WTC11 (cell line): ENCODE results near the gene MKX. TPM values are rescaled to one million over a fixed set of nuclear protein-coding genes. Genes with fewer than 3 reads are reported as not detected.

Experiments used
- ATAC-seq: fragments of 200-7000 bp; cut with Tn5 transposase; 2 replicates; pipeline ENCODE4 v1.10.0; 2021; ENCODE audit warnings: mild to moderate bottlenecking, moderate library complexity
- CTCF ChIA-PET: fragments of 300-600 bp; sonication (Branson Sonifier 250); formaldehyde crosslinking; loops from one replicate; lab custom pipeline; 2021; ENCODE audit warnings: antibody characterized with exemption; lab: Charles Lee
- POLR2A ChIA-PET: fragments of 350-600 bp; sonication (Branson Sonifier 250); formaldehyde crosslinking; loops from one replicate; lab custom pipeline; 2021; ENCODE audit warnings: antibody characterized with exemption; lab: Charles Lee
- DNase-seq: peaks from one replicate; pipeline ENCODE4 v3.0.0; 2021; ENCODE audit warnings: low spot score
- H3K27ac Mint-ChIP-seq: 2 replicates; pipeline ENCODE4 v1.8.0; 2021; ENCODE audit warnings: mixed read lengths
- H3K27me3 Mint-ChIP-seq: 2 replicates; pipeline ENCODE4 v1.8.0; 2021; ENCODE audit warnings: low read depth, mild to moderate bottlenecking, moderate library complexity, mixed read lengths
- H3K36me3 Mint-ChIP-seq: 2 replicates; pipeline ENCODE4 v1.8.0; 2021; ENCODE audit warnings: mixed read lengths
- H3K4me1 Mint-ChIP-seq: 2 replicates; pipeline ENCODE4 v1.8.0; 2022; ENCODE audit warnings: mixed read lengths
- H3K4me3 Mint-ChIP-seq: 2 replicates; pipeline ENCODE4 v1.8.0; 2021; ENCODE audit warnings: mild to moderate bottlenecking, moderate library complexity, mixed read lengths
- H3K9me3 Mint-ChIP-seq: 2 replicates; pipeline ENCODE4 v1.8.0; 2021; ENCODE audit warnings: mixed read lengths
- NR2C2 ChIP-seq: sonication (generic); formaldehyde crosslinking; IDR thresholded peaks from 2 replicates; pipeline ENCODE4 v1.8.0; 2022; ENCODE audit warnings: mild to moderate bottlenecking, missing genetic modification reagents
- OVOL2 ChIP-seq: fragments of 250-450 bp; sonication (Bioruptor Pico); IDR thresholded peaks from 2 replicates; pipeline ENCODE4 v1.9.0; 2021; ENCODE audit warnings: mild to moderate bottlenecking, borderline replicate concordance
- RELA ChIP-seq: sonication (generic); formaldehyde crosslinking; IDR thresholded peaks from 2 replicates; pipeline ENCODE4 v1.8.1; 2022; ENCODE audit warnings: missing genetic modification reagents, mild to moderate bottlenecking, borderline replicate concordance
- SMAD3 ChIP-seq: sonication (generic); formaldehyde crosslinking; IDR thresholded peaks from 2 replicates; pipeline ENCODE4 v1.8.0; 2022; ENCODE audit warnings: missing genetic modification reagents, mild to moderate bottlenecking, borderline replicate concordance
- total RNA-seq: library from RNA; stranded (reverse); gene quantifications from 3 replicates; pipeline ENCODE4 v1.2.3, GENCODE V29; 2021
- TF ChIP-seq, protein P1 (sequence below): sonication (generic); formaldehyde crosslinking; IDR thresholded peaks from 2 replicates; pipeline ENCODE4 v1.8.1; 2023; ENCODE audit warnings: mild to moderate bottlenecking, missing genetic modification reagents, moderate library complexity

Gene MKX
- total RNA-seq, 1 experiment from 2014 or later, result 1.2 TPM

DNA sequence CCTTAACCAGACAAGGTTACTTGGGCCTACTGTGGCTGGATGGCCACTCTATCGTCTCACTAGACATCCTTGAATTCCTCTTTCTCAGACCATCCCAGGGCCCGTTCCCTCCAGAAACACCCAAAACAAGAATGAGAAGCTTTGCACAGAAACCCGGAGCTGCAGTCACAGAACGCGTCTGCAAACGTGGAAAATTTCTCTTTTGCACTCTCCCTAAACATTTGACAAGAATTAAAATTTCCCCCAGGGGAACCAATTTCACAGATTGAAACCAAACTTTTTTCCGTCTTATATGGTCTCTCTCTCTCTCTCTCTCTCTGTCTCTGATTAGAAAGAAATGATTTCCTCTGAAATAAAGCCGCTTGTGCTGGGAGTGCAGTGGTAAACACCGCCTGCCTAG is 120.7 kb downstream of the MKX start:
- POLR2A ChIA-PET, result no interaction called here
- CTCF ChIA-PET, result no interaction called here
- no peak overlapping the region for H3K27ac Mint-ChIP-seq
- DNase-seq, result no peak
- H3K36me3 Mint-ChIP-seq, result no peaks in the 10 kb centered on the region
- peak overlapping the region; percentile 58 for H3K4me3 Mint-ChIP-seq
- peaks cover 2% of the 10 kb centered on the region for H3K9me3 Mint-ChIP-seq
- TF ChIP-seq SMAD3 (CRISPR knock-in tag) (no peak), OVOL2 (CRISPR knock-in tag) (no peak), RELA (no peak), NR2C2 (CRISPR knock-in tag) (no peak)
- TF ChIP-seq, protein P1, sequence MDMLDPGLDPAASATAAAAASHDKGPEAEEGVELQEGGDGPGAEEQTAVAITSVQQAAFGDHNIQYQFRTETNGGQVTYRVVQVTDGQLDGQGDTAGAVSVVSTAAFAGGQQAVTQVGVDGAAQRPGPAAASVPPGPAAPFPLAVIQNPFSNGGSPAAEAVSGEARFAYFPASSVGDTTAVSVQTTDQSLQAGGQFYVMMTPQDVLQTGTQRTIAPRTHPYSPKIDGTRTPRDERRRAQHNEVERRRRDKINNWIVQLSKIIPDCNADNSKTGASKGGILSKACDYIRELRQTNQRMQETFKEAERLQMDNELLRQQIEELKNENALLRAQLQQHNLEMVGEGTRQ (CRISPR knock-in tag), result no peak
- ATAC-seq, result peak; percentile 32; the same call in 1 of the 2 replicates
- H3K4me1 Mint-ChIP-seq, result peaks cover 34% of the 10 kb centered on the region
- no peaks in the 10 kb centered on the region for H3K27me3 Mint-ChIP-seq

Other genes starting within 250 kb of the MKX start
- 61.1 to 71.4 TPM (median 65.7 TPM) in 3 replicates for gene RAB18, start 241.5 kb downstream of the MKX start, total RNA-seq